Adrenal gland (tissue), 5 donors: ENCODE results near the gene EHD4.

ENCODE experiments used
- CTCF ChIP-seq, 6 experiments: fragments of 450-650 bp in 4 of 6; fragments of 200-600 bp in 2 of 6; sonication (generic) in 1 of 6; IDR thresholded peaks; 1 replicate in 5 of 6; 2 replicates in 1 of 6; pipeline versions ENCODE4 v1.5.1 to v1.8.0; 2016 to 2021; ENCODE audit warnings: antibody characterized with exemption in 6 of 6, mild to moderate bottlenecking in 2 of 6, moderate library complexity in 1 of 6
- POLR2A ChIP-seq, 2 donors: fragments of 450-650 bp; IDR thresholded peaks; one replicate each; pipeline ENCODE4 v1.6.1; 2017; ENCODE audit warnings: antibody characterized with exemption in 2 of 2, mild to moderate bottlenecking in 2 of 2, moderate library complexity in 1 of 2
- donor health status: DM: no; HTN: no; CAD: no.

- TF ChIP-seq CTCF (IDR thresholded peaks at IDR 0.05): no peak
- no peak for TF ChIP-seq POLR2A (IDR thresholded peaks at IDR 0.05)
These were observed 25.5 kb upstream of the EHD4 start for GRCh38 chr15:41997845-41998244.
